HPDE6-E6E7 (cell line): Measurements from ENCODE around the gene CEMIP2.
A peak's percentile ranks its signal among the peaks of the same experiment; 100 is the strongest.
"Not testable (repeated sequence)": the region's sequence is repeated elsewhere in the genome, so short reads cannot be mapped to it uniquely, and the experiment has no call there.

ENCODE experiments used
- DNase-seq: peaks from one replicate; pipeline ENCODE4 v3.0.0; 2011; ENCODE audit warnings: missing footprints; ENCODE audit errors: extremely low spot score

The CEMIP2 gene

DNA sequence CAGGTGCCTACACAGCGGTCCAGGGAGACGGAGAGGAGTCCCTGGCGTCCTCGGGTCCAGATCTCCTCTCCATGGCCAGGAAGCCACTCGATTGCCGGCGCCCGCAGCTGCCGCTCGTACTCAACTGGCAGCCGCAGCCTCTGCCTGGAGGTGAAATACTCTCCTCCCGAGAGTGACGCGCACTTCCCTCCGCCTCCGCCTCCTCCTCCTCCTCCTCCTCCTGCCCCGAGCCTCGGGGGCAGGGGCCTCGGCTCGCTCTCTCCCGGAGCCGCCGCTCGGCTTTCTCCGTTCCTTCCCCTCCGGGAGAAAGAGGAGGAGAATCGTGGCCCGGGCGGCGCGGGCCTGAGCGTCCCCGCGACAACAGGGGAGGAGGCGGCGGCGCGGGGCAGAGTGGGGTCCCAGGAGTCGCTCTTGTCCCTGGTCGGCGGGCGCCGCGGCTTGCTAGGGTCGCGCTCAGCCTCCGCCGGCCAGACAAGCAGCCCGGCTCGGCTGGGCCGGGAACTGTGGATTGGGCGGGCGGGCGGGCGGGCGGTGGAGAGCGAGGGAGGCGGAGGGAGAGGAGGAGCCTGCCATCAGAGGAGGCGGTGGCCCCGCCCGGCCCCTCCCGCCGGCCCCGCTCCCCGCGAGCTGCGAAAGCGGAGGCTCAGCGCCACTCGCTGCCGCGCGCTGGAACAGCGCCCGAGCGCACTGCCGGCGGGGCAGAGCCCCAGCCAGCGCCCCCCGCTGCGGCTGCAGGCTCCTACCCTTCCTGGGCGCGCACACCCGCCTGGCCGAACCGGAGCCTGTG is at the start of gene CEMIP2:
Gene CEMIP2, minus strand, starts transcription at position 126 of the 787 bp plus-strand sequence. CDS start 18,140 bp downstream, outside the sequence.
- peak; percentile 58 for DNase-seq

- no peak for DNase-seq
These were observed 48.7 kb upstream of the CEMIP2 start for GRCh38 chr9:71816916-71817451.

GRCh38 chr9:71814815-71815214 is 46.5 kb upstream of the CEMIP2 start:
- no peak for DNase-seq

GRCh38 chr9:71814226-71814625 is 45.9 kb upstream of the CEMIP2 start:
- DNase-seq: no peak

DNA sequence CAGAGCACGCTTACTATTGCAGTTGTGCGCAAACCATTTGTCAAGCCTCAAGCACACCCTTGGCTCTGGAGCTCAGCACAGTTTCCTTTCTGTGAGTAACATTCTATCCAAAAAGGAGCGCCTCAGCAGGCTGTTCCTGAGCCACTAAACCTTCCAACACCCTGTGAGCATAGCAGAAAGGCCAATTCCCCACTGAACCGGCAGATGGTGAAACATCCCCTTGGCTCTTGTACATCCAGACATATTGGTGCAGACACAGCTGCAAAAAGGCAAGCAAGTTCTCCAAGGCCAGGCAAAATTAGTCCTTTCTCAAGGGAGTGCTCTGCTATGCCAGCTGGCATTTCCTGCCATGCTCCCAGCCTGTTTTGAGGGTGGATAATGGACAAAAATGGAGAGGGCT is 44.1 kb upstream of the CEMIP2 start:
- no peak for DNase-seq

- DNase-seq: no peak
These were observed 39.8 kb upstream of the CEMIP2 start for GRCh38 chr9:71808068-71808467.

GRCh38 chr9:71806901-71807307 is 38.6 kb upstream of the CEMIP2 start:
- DNase-seq: peak; percentile 57

GRCh38 chr9:71805096-71805495 is 36.8 kb upstream of the CEMIP2 start:
- not testable (repeated sequence) for DNase-seq

DNA sequence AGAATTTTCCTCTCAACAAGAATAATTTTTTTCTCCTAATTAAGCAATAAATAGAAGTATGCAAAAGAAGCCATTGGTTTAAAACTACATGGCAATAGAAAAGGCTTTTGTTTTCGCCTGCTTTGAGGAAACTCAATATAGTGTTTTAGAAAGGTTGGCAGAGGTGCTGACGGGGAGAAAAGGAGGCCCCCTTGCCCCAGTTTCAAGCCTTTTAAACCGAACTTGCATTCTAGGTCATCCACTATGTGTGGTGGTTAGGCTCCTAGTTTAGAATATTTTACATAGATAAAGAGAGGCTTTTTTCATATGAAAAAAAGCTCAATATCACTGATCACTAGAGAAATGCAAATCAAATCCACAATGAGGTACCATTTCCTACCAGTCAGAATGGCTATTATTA is 33.5 kb upstream of the CEMIP2 start:
- no peak for DNase-seq

DNA sequence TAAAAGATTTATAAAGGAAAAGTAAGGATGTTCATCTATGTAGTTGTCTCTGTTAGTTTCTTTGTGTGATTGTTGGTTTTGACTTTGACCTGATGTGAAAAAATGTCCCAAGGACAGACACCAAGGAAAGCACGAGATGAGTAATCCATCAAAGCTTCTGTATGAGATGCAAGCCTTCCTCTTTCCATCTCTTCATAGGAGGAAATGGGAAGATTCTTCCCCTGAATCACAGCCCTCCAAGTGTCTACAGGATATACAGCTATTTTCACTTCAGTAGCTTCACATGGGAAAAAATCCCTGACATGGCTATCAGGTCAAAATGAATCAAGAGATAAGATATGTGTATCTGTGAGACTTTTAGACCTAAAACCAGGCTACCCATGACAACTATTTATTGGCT is 29.0 kb upstream of the CEMIP2 start:
- DNase-seq: no peak

DNA sequence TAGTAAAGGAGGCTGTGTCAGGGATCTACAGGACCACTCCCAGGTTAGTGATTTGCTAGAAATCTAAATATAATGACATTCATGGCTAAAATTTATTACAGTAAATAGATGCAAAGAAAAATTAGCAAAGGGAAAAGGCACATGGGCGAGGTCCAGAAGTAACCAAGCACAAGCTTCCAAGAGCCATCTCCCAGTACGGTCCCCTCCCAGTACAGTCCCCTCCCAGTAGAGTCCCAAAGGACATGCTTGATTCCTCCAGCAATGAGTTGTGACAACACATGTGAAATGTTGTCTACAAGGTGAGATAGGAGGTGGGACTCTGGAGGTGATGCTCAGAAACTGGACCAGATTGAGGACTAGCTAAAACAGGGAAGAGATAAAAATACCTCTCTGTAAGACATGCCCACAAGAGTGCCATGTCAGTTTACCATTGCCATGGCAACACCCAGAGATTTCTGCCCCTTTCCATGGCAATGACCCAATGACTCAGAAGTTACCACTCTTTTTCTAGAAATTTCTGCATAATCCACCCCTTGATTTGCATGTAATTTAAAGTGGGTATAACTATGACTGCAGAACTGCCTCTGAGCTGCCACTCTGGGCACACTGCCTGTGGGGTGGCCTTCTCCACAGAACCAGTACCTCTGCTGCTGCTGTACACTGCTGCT is 27.9 kb upstream of the CEMIP2 start:
- DNase-seq: no peak

DNA sequence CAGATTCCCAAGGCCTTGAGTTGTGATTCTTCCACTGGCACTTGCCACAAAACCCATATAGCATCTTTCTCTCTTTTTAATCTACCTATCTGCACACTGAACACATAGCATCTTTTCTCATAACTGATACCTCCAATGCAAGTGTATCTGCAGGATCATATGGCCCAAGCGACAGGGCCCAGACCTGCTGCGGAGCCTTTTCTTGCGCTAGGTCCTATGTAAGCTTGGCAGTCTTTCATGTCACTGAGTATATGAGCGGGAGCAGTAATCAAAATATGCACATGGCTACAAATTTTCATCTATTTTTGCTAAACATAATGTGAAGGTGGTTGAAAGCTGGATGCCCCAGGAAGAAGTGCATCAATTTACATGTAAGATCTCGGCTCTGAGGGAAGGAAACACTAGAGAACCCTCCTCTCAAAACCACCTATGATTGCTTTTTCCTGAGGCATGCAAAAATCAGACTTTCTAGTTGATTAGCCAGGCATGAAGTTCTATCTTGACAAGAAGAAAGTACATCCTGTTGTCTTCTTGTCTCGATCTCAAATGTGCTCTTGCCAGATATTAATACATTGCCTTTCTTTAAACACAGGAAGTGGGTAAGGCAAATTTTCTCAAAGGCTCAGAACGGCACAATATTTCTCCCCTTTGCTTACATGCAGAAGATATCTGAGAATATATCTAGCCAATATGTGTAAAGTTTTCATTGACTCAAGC is 26.9 kb upstream of the CEMIP2 start:
- DNase-seq: no peak

DNA sequence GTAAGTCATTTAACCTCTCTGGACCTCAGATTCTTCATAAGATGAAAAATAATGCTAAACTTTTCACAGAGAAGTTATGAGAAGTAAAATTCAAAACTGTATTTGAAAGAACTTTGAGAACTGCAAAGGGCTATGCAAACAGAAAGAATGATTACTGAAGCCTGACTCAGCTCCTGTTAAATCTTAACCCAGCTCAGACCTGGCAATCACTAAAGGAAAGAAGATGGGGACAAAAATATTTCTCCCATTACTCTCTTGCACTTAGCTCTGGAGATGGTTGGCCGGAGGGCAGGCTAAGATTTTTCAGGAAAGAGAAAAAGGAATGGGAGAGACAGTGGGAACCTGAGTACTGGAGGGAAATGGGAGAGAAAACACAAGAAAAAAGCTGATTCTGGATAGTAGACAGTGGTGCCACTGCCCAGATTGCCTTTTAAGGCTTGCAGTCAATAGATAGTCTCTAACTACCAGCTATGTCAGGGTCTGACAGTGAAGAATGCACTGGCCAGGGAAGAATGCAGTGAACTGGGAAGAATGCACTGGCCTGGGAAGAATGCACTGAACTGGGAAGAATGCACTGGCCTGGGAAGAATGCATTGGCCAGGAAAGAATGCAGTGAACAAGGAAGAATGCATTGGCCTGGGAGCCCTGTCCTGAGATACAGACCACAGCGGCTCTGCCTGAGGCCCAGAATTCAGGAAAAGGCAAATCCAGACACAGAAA is 25.2 kb upstream of the CEMIP2 start:
- DNase-seq: no peak

DNA sequence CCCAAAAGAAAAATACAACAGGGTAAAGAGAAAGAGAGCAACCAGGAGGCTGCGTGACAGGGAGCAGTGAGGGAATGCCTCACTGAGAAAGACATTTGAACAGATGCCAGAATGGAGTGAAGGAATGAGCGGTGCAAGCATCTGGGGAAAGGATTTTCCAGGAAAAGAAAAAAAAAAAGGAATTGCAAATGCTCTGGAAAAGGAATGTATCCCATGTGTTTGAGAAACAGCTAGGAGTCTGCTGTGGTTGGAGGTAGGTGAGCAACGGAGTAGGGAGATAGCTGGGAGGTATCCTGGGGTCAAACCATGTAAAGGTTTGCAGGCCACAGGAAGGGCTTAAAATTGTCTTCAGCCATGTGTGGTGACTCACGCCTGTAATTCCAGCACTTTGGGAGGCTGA is 23.6 kb upstream of the CEMIP2 start:
- DNase-seq: no peak

DNA sequence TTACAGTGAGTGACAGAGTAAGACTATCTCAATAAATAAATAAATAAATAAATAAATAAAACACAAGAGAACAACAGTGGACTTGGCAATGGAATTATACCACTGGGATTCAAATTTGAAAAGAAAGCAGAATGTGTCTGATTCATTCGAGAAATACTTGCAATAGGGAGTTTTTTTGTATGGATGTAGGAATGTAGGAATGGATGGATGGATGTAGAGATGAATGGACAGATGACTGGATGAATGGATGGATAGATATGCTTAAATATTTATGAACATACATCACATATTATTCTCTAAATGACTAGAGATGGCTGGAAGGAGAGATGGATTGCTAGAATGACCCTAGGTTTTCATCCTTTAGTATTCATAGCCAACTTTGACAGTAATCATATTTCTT is 22.0 kb upstream of the CEMIP2 start:
- no peak for DNase-seq

GRCh38 chr9:71783120-71783523 is 14.8 kb upstream of the CEMIP2 start:
- peak; percentile 80 for DNase-seq

GRCh38 chr9:71781391-71781790 is 13.1 kb upstream of the CEMIP2 start:
- DNase-seq: no peak

GRCh38 chr9:71780953-71781352 is 12.6 kb upstream of the CEMIP2 start:
- no peak for DNase-seq

- DNase-seq: no peak
These were observed 9.8 kb upstream of the CEMIP2 start for GRCh38 chr9:71778085-71778484.

- no peak for DNase-seq
These were observed 6.6 kb upstream of the CEMIP2 start for GRCh38 chr9:71774920-71775319.

DNA sequence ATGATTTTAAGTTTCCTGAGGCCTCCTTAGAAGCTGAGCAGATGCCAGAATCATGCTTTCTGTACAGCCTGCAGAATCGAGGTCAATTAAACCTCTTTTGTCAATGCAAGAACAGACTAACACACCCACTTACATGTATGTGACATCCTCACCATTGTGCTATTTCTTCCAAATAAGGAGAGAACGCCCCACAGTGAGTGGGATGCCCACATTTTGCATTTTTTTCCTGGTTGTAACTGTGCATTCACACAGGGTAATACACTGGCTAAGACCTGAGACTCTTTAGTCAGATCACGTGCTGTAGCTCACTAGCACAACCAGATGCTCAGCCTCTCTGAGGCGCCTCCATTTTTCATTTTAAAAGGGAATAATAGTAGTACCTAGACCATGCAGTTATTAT is 4.4 kb upstream of the CEMIP2 start:
- no peak for DNase-seq

DNA sequence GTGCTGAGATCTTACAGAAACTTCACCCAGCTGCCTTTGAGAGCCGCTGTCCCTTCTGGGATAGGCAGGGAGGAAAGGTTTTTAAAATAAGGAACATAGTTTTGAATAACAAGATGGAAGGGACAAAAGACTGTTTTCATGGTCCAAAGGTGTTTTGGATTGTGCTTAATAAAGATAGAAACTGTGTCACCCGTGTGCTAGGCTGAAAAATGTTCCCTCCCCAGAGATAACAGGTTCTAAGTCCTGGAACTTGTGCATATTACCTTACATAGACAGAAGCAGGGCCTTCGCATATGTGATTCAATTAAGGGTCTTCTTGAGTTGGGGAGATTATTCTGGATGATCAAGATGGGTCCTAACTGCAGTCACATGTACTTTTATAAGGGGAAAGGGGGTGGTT is 1.9 kb upstream of the CEMIP2 start:
- no peak for DNase-seq
